ENCODE results near the gene MOB3A.

DNA sequence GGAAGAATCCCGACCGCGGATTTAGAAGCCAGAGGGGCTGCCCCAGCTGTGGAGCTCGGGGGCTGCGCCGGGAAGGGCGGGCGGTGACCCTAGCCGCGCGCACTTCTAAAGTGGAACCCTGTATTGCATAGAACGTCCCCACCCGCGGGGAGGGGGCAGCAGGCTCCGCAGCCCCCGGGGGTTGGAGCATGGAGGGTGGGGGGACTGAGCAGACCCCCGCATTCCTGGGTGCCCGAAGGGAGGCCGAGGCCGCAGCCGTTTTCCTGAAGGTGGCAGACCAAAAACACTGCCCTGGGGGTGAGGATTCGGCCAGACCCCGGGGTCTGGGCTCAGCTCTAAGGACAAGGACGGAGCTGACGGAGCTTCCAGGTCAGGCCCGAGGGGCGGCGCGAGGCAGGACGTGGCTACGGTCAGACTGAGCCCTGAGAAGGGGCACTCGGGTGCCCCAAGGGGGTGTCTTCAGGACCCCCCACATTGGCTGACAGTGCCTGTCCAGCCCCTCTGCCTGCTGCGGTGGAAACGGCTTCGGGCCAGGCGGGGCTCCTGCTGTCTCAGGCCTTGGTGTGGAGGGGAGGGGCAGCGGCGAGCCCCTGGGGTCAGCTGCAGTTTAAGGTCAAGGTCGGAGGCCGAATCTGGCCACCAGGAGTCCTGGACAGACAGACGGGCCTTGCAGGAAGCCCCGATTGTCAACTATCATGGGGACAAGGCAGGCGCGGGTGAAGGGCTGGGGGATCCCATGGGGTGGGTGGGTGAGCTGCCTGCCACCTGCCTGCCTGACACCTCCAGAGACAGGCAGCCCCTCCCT lies 57.6 kb downstream of the MOB3A start:
- TF ChIP-seq, protein P1, sequence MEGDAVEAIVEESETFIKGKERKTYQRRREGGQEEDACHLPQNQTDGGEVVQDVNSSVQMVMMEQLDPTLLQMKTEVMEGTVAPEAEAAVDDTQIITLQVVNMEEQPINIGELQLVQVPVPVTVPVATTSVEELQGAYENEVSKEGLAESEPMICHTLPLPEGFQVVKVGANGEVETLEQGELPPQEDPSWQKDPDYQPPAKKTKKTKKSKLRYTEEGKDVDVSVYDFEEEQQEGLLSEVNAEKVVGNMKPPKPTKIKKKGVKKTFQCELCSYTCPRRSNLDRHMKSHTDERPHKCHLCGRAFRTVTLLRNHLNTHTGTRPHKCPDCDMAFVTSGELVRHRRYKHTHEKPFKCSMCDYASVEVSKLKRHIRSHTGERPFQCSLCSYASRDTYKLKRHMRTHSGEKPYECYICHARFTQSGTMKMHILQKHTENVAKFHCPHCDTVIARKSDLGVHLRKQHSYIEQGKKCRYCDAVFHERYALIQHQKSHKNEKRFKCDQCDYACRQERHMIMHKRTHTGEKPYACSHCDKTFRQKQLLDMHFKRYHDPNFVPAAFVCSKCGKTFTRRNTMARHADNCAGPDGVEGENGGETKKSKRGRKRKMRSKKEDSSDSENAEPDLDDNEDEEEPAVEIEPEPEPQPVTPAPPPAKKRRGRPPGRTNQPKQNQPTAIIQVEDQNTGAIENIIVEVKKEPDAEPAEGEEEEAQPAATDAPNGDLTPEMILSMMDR (conservative IDR thresholded peaks at IDR 0.05; ENCODE audit: low read length): no peak
- no peak for TF ChIP-seq EZH2phosphoT487 (IDR thresholded peaks at IDR 0.05; ENCODE audit: borderline replicate concordance)

Data from Loucy (cell line).